HT1080 (cell line): ENCODE measurements around the gene ACTG2. TPM values are rescaled to one million over a fixed set of nuclear protein-coding genes. Genes with fewer than 3 reads are reported as not detected.
"Not testable (repeated sequence)": the region's sequence is repeated elsewhere in the genome, so short reads cannot be mapped to it uniquely, and the experiment has no call there.

Experiments used
- DNase-seq: peaks from one replicate; pipeline ENCODE4 v3.0.0-alpha.2; 2015; ENCODE audit warnings: low read depth
- total RNA-seq: library from RNA; depleted of rRNA; stranded (reverse); fragments of >200 nt; shearing (Covaris generic); gene quantifications from 2 replicates; pipeline ENCODE4 v1.2.3, GENCODE V29; 2014

Gene ACTG2
- total RNA-seq, 1 experiment from 2014 or later, result not detected

- DNase-seq, result no peak
Measured at GRCh38 chr2:73891276-73891901, 1.4 kb upstream of the ACTG2 start.

GRCh38 chr2:73893764-73894474 is 1.1 kb downstream of the ACTG2 start:
- DNase-seq, result no peak

GRCh38 chr2:73894475-73894850 is 1.7 kb downstream of the ACTG2 start:
- no peak for DNase-seq

GRCh38 chr2:73894877-73895276 is 2.1 kb downstream of the ACTG2 start:
- no peak for DNase-seq

GRCh38 chr2:73895473-73895872 is 2.7 kb downstream of the ACTG2 start:
- DNase-seq, result no peak

GRCh38 chr2:73896362-73897239 is 3.8 kb downstream of the ACTG2 start:
- DNase-seq, result peak; percentile 72

- no peak for DNase-seq
Measured at GRCh38 chr2:73897240-73897583, 4.4 kb downstream of the ACTG2 start.

GRCh38 chr2:73897934-73898333 is 5.1 kb downstream of the ACTG2 start:
- DNase-seq, result no peak

GRCh38 chr2:73899801-73900336 is 7.1 kb downstream of the ACTG2 start:
- DNase-seq, result no peak

- DNase-seq, result no peak
Measured at GRCh38 chr2:73901143-73901542, 8.3 kb downstream of the ACTG2 start.

GRCh38 chr2:73902284-73902683 is 9.5 kb downstream of the ACTG2 start:
- DNase-seq, result no peak

- DNase-seq, result no peak
Measured at GRCh38 chr2:73903313-73903712, 10.5 kb downstream of the ACTG2 start.

- DNase-seq, result not testable (repeated sequence)
Measured at GRCh38 chr2:73903949-73904613, 11.3 kb downstream of the ACTG2 start.

GRCh38 chr2:73904952-73905351 is 12.1 kb downstream of the ACTG2 start:
- DNase-seq, result no peak

GRCh38 chr2:73906847-73907505 is 14.2 kb downstream of the ACTG2 start:
- no peak for DNase-seq

GRCh38 chr2:73907840-73908452 is 15.1 kb downstream of the ACTG2 start:
- peak; percentile 77 for DNase-seq

GRCh38 chr2:73908689-73909652 is 16.2 kb downstream of the ACTG2 start:
- no peak for DNase-seq

GRCh38 chr2:73910873-73911547 is 18.2 kb downstream of the ACTG2 start:
- DNase-seq, result no peak
